GM21390 (cell line): ENCODE measurements around the gene USP10.
"Not testable (repeated sequence)": the region's sequence is repeated elsewhere in the genome, so short reads cannot be mapped to it uniquely, and the experiment has no call there.

Experiments used
- ATAC-seq: cut with Tn5 transposase; IDR thresholded peaks from one replicate; pipeline ENCODE4 v1.9.1; 2021; ENCODE audit not compliant: unreplicated experiment

USP10 gene

DNA sequence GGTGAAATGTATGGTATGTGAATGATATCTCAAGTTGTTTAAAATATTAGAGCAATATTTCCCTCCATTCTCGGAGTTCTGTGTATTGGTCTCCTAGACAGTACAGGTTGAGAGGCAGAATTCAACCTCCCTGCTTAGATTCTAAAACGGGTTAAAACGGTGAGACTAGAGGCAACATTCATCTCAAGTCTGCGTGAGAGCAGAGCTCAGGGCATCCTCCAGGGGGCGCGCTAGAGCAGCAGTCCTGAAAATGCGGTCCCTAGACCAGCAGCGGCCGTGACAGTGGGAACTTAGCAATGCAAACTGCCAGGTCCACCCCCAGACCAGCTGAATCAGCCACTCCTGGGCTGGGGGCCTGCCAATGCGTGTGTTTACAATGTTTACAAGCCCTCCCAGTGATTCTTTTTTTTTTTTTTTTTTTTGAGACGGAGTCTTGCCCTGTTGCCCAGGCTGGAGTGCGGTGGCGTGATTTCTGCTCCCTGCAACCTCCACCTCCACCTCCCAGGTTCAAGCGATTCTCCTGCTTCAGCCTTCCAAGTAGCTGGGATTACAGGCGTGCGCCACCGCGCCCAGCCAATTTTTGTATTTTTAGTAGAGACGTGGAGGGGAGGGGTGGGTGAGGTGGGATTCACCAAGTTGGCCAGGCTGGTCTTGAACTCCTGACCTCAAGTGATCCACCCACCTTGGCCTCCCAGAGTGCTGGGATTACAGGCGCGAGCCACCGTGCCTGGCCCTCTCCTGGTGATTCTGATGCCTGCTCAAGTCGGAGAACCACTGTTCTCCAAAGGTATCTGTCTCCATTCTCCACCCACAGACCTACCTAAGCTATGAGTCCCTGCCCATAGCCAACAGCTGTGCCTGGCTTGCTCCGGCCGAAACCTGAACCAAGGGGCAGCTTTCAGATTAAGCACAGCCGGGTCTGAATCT is 27.3 kb upstream of the USP10 start:
- peak; percentile 86 for ATAC-seq

- no peak for ATAC-seq
Measured at GRCh38 chr16:84673203-84673535, 26.6 kb upstream of the USP10 start.

GRCh38 chr16:84673561-84673960 is 26.2 kb upstream of the USP10 start:
- no peak for ATAC-seq

GRCh38 chr16:84675423-84675822 is 24.4 kb upstream of the USP10 start:
- no peak for ATAC-seq

- no peak for ATAC-seq
Measured at GRCh38 chr16:84675884-84676283, 23.9 kb upstream of the USP10 start.

GRCh38 chr16:84677017-84677803 is 22.6 kb upstream of the USP10 start:
- no peak for ATAC-seq

DNA sequence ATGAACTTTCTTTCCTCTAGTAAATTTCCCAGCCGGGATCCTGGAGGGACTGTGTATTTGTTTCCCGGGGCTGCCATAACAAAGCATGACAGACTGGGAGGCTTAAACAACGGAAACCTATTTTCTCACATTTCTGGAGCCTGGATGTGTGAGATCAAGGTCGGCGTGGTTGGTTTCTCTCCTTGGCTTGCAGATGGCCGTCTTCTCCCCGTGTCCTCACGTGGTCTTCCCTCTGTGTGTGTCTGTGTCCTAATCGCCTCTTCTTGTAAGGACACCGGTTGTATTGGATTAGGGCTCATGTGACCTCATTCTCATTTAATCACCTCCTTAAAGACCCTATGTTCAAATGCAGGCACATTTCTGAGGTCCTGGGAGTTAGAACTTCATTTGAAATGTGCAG is 22.0 kb upstream of the USP10 start:
- no peak for ATAC-seq

DNA sequence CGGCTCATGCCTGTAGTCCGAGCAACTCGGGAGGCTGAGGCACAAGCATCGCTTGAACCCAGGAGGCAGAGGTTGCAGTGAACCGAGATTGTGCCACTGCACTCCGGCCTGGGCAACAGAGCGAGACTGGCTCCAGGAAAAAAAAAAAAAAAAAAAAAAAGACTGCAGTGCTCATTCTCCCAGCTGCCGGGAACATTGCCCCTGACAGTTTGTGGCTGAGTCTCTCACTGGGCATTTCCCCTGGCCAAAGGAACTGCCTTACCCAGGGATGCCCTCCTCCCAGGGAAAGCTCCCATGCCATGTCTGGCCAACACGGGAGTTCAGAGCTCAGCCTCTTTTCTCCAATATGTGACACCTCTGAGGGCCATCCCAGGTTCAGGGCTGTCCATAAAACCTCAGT is 21.3 kb upstream of the USP10 start:
- ATAC-seq, result no peak

DNA sequence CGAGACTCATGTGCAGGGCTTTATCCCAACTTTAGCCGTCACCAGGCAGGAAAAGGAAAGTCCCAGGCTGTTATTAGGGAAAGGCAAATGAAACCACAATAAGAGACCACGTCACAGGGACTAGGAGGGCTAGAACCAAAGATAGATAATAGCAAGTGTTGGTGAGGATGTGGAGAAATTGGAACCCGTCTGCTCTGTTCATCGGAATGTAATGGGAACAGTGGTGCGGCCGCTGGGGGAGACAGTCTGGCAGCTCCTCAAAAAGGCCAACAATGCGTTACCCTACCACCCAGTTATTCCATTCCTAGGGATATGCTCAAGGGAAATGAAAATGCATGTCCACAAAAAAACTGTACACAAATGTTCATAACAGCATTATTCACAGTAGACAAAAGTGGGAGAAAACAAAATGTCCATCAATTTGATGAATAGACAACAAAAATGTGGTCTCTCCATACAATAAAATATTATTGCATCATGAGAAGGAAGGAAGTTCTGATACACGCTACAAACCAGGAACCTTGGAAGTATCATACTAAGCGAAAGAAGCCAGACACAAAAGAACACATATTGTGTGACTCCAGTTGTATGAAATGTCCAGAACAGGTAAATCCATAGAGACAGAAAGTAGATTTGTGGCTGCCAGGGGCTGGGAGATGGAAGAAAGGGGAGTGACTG is 19.5 kb upstream of the USP10 start:
- no peak for ATAC-seq

- ATAC-seq, result no peak
Measured at GRCh38 chr16:84680843-84681629, 18.8 kb upstream of the USP10 start.

DNA sequence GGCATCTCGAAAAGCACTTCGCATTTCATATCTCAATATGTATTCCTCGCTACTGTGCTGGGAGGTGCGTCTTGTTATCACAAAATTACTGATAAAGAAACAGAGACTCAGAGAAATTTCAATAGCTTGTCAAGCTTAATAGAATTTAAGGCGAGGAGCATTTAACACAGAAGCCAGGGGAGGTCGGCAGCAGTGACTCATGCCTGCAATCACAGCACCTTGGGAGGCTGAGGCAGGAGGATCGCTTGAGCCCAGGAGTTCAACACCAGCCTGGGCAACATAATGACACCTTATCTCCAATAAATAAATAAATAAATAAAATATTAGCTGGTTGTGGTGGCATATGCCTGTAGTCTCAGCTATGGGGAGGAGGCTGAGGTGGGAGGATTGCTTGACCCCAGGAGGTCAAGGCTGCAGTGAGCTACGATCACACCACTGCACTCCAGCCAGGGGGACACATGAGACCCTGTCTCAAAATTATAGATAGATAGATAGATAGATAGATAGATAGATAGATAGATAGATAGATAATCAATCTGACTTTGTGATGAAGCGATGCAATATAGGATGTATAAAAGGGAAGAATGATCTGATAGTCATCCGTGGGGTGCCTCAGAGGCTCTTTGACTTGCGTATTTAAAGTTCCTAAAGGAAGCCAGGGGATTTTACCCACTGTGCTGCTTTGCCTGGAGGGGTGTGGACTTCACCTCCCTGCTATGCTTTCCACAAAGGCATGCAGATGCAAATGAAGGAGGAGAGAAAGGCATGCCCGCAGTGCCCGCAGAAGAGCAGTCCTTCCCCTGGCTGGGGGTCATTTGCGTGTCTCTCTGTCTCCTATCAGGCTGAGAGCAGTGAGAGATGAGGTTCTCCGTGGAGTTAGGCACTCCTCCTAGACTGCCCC is 15.9 kb upstream of the USP10 start:
- no peak for ATAC-seq

GRCh38 chr16:84684592-84684965 is 15.2 kb upstream of the USP10 start:
- no peak for ATAC-seq

GRCh38 chr16:84685210-84685609 is 14.6 kb upstream of the USP10 start:
- ATAC-seq, result no peak

- ATAC-seq, result no peak
Measured at GRCh38 chr16:84686707-84687298, 13.0 kb upstream of the USP10 start.

DNA sequence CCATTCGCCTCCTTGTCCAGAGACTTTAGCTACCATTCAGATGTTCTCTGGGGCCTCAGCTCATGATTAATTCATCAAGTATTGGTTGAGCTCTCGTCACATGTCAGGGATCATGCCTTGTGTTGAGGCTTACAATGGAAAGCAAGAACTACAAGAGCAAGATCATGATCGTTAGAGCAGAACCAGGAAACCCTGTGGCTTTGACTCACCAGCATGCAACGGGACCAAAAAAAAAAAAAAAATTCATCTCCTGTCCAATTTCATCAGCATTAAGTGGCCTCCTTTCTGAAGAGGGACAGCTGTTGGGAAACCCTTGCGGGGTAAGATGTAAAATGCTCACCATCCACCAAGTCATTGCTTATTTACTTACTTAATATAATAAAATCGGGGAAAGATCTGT is 12.1 kb upstream of the USP10 start:
- ATAC-seq, result peak; percentile 84

- not testable (repeated sequence) for ATAC-seq
Measured at GRCh38 chr16:84688163-84688562, 11.6 kb upstream of the USP10 start.

DNA sequence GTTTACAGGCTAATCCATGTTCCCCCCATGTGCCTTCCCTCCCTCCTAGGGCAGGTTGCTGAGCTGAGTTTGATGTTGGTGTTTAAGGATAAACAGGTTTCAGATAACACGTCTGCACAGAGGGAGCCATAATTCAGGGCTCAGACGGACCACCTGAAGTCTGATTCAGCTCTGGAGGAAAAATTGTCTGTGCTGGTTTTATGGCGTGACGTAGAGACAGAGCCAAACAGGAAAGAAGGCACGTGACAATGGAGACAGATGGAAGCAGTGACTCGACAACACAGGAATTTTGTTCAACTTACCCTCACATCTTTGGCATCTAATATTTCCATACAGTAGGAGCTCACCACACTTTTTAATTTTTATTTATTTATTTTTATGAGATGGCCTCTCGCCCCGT is 10.7 kb upstream of the USP10 start:
- no peak for ATAC-seq

DNA sequence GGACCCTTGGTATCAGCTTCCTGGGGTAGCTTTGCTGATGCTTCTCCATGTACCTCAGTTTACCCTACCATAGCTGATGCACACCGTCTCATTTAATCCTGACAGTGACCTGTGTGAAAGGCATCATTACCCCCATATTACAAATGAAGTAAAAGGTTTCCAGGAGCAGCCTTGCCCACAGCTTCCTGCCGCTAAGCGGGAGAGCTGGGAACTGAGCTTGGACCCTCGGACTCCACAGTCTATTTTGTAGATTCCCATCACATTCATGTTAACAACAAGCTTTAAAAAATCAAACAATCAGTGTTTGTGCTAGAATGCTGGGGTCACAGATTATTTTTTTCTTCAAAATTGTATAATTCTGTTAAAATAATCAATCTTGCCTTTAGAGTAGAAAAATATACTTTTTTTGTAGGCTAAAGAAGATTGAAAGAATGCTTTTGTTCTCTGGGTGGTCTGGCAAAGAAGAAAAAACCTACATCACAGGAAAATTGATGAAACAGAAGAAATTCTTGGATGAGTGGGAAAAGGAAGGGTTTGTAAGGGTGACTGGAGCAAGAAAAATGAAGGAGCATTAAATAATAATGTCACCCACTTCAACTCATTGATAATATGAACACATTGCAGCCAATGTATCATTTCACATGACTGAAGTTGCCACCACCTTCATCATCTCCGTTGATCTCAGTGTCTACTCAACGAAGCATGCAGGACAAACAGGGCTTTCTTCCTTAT is 9.5 kb upstream of the USP10 start:
- ATAC-seq, result no peak
